ENCODE measurements around the gene RBP3. TPM values are rescaled to one million over a fixed set of nuclear protein-coding genes. Genes with fewer than 3 reads are reported as not detected.

RBP3 gene
- total RNA-seq, 4 donors from 2014 or later, result not detected

GRCh38 chr10:47356708-47357107 lies 8.5 kb downstream of the RBP3 start:
- ATAC-seq (ENCODE audit: low FRiP score) (no peak), DNase-seq (ENCODE audit: low spot score) (no peak)
- TF ChIP-seq CTCF (IDR thresholded peaks at IDR 0.05), result no peak

DNA sequence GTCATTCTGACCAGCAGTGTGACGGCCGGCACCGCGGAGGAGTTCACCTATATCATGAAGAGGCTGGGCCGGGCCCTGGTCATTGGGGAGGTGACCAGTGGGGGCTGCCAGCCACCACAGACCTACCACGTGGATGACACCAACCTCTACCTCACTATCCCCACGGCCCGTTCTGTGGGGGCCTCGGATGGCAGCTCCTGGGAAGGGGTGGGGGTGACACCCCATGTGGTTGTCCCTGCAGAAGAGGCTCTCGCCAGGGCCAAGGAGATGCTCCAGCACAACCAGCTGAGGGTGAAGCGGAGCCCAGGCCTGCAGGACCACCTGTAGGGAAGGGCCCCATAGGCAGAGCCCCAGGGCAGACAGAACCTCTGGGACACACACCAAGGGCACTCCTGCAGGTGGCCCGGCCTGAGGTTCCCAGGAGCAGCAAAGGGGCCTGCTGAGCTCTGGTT lies 9.0 kb downstream of the RBP3 start:
- DNase-seq (ENCODE audit: low spot score) (no peak), ATAC-seq (ENCODE audit: low FRiP score) (no peak)
- no peak for TF ChIP-seq CTCF (IDR thresholded peaks at IDR 0.05)

DNA sequence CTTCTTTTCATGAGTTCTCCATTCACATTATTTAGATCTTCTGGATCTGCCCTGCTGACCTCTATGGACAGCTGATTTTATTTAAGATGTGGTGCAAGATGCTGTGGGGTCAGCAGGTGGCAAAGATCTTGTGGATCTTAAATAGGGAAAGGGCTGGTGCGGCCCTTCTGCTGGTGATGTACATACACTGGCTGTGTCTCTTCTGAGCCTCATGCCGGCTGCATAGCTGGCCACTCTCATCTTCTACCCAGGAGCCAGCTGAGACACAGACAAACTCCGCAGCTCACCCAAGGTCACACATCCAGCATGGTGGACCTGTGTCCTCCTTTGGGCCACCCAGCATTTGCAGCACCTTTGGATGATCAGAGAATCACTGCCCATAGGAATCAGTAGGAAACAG lies 9.7 kb downstream of the RBP3 start:
- no peak for ATAC-seq (ENCODE audit: low FRiP score)
- no peak for TF ChIP-seq CTCF (IDR thresholded peaks at IDR 0.05)
- DNase-seq (ENCODE audit: low spot score), result no peak

GRCh38 chr10:47358457-47358856 lies 10.3 kb downstream of the RBP3 start:
- no peak for TF ChIP-seq CTCF (IDR thresholded peaks at IDR 0.05)
- no peak for DNase-seq (ENCODE audit: low spot score)
- no peak for ATAC-seq (ENCODE audit: low FRiP score)

DNA sequence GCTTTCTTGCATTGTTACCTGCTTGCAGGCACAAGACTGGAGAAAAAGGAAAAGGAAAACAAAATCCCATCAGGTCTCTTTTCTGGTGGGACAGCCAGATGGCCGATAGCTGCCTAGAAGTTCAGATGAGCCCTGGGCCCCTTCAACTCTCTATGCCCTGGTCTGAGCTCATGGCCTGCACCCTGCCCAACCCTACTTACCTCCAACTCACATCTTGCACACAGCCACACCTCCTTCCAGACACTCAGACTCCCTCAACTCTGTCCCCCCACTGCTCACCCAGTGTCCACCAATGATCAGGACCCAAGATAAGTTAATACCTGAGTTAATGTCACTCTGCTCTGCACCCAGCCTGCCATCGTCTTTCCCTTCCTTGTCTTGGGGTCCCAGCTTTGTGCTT lies 10.9 kb downstream of the RBP3 start:
- ATAC-seq (ENCODE audit: low FRiP score), result no peak
- no peak for DNase-seq (ENCODE audit: low spot score)

DNA sequence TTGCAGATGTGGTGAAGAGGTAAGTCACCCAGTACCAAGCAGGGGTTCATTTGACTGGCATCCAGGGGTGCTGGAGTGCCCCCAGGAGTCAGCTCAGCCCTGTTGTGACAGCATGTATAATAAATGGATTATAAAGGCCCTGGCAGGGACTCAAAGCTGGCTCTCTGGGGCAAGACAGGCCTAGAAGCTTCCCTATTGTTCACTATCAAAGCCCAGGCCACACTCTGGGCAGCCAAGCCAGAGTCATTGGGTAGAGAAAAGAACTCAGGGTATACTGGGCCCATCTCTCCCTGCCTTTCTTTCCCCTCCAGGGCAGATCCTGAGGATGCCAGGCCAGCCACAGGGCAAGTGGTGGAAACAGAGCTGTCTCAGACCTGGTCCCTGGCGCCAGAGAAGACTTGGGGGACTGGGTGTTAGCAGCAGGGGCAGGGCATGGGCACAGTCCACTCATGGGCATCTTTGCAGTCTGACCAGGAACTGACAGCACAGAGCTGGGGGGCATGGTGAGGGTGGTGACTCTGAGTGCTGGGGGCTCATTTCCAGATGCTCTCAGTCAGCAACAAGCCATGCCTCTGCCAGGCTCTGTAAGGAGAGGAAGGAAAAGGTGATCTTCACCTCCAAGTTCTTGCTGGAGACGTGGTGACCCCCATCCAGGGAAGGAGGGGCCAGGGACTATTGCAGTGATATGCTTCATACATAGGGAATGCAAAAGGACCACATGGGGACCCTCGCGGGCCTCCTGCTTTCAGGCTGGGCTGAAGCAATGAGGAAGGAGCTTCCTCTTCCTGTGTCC lies 11.7 kb downstream of the RBP3 start:
- no peak for TF ChIP-seq CTCF (IDR thresholded peaks at IDR 0.05)
- DNase-seq (ENCODE audit: low spot score) (no peak), ATAC-seq (ENCODE audit: low FRiP score) (no peak)

More for the DNA sequence above, 10.9 kb downstream of the RBP3 start:
- TF ChIP-seq CTCF (IDR thresholded peaks at IDR 0.05), result no peak

- TF ChIP-seq CTCF (IDR thresholded peaks at IDR 0.05), result no peak
- ATAC-seq (ENCODE audit: low FRiP score) (no peak), DNase-seq (ENCODE audit: low spot score) (no peak)
Measured at GRCh38 chr10:47360419-47361040, 12.4 kb downstream of the RBP3 start.

Data from omental fat pad (tissue), 4 donors.